HepG2 (cell line): ENCODE measurements around the gene PXK. TPM values are rescaled to one million over a fixed set of nuclear protein-coding genes. Genes with fewer than 3 reads are reported as not detected.

ENCODE experiments used
- ATAC-seq: fragments of 200-7000 bp; cut with Tn5 transposase; 3 replicates; pipeline ENCODE4 v1.9.1; 2020; ENCODE audit warnings: mild to moderate bottlenecking, moderate library complexity
- BruUV-seq: library from RNA; stranded (reverse); fragments of 400-500 nt; replicated peaks from 2 replicates; lab custom pipeline; 2021; lab: Mats Ljungman, UMichigan
- CTCF ChIA-PET: fragments of 300-600 bp; formaldehyde crosslinking; extraction: SDS; loops from one replicate; lab custom pipeline; 2021; ENCODE audit warnings: low total read pairs, inconsistent platforms, low intra/inter-chr PET ratio; lab: Yijun Ruan, JAX
- POLR2A ChIA-PET: fragments of 350-600 bp; sonication (Branson Sonifier 250); formaldehyde crosslinking; loops from one replicate; lab custom pipeline; 2020; ENCODE audit warnings: antibody characterized with exemption, inconsistent platforms; lab: Yijun Ruan, JAX
- DNase-seq: peaks from one replicate; pipeline ENCODE4 v3.0.0-alpha.2; 2015; ENCODE audit warnings: low spot score
- FAIRE-seq: peaks from 3 replicates; lab custom pipeline; 2011; peaks lifted over from hg19 to GRCh38; lab: Jason Lieb, UNC
- H2AFZ ChIP-seq: one replicate; pipeline ENCODE4 v1.6.1; 2011; ENCODE audit warnings: low read length, inconsistent platforms
- H3K27ac ChIP-seq: fragments of 300-600 bp; 3 replicates; pipeline ENCODE4 v1.8.0; 2011; ENCODE audit warnings: mixed run types, mild to moderate bottlenecking, mixed read lengths, low read length, inconsistent platforms; ENCODE audit not compliant: insufficient read depth; ENCODE audit errors: extremely low read length
- H3K27me3 ChIP-seq, 2 experiments: fragments of 200-600 bp in 1 of 2; 2 replicates in 1 of 2; 3 replicates in 1 of 2; pipeline versions ENCODE4 v1.6.0 to v1.8.0; 2011; ENCODE audit warnings: low read length in 2 of 2, mild to moderate bottlenecking in 2 of 2, moderate library complexity in 2 of 2, inconsistent platforms in 1 of 2; ENCODE audit not compliant: insufficient read depth in 2 of 2, control insufficient read depth in 1 of 2
- H3K36me3 ChIP-seq, 2 experiments: fragments of 200-600 bp in 1 of 2; replicated peaks in 1 of 2; 2 replicates in 1 of 2; 3 replicates in 1 of 2; pipeline versions ENCODE4 v1.5.1 to v1.8.0; 2011; ENCODE audit warnings: low read length in 2 of 2, inconsistent platforms in 1 of 2; ENCODE audit not compliant: insufficient read depth in 2 of 2, control insufficient read depth in 1 of 2
- H3K4me1 ChIP-seq: 2 replicates; pipeline ENCODE4 v1.5.1; 2012; ENCODE audit warnings: low read length, inconsistent platforms; ENCODE audit not compliant: insufficient read depth
- H3K4me2 ChIP-seq: 2 replicates; pipeline ENCODE4 v1.6.0; 2011; ENCODE audit warnings: low read depth, low read length, inconsistent platforms
- H3K4me3 ChIP-seq, 3 experiments: fragments of 200-600 bp in 1 of 3; sonication (generic), shearing (Covaris generic) in 1 of 3; replicated peaks in 1 of 3; 2 replicates each; pipeline ENCODE4 v1.5.1; 2011 to 2016; ENCODE audit warnings: low read length in 3 of 3, inconsistent platforms in 2 of 3, low read depth in 2 of 3, mild to moderate bottlenecking in 2 of 3, control low read depth in 1 of 3, mixed read lengths in 1 of 3; ENCODE audit not compliant: insufficient read depth in 1 of 3
- H3K79me2 ChIP-seq: one replicate; pipeline ENCODE4 v1.6.1; 2011; ENCODE audit warnings: low read length, inconsistent platforms; ENCODE audit not compliant: insufficient read depth
- H3K9ac ChIP-seq: 2 replicates; pipeline ENCODE4 v1.6.0; 2011; ENCODE audit warnings: mild to moderate bottlenecking, low read depth, low read length, inconsistent platforms; ENCODE audit not compliant: insufficient read depth
- H3K9me3 ChIP-seq: 2 replicates; pipeline ENCODE4 v1.5.1; 2012; ENCODE audit warnings: mild to moderate bottlenecking, low read length
- H4K20me1 ChIP-seq: 2 replicates; pipeline ENCODE4 v1.6.0; 2011; ENCODE audit warnings: inconsistent platforms, mild to moderate bottlenecking, low read length, moderate library complexity; ENCODE audit not compliant: insufficient read depth
- FIP1L1 ChIP-seq: fragments of 200-400 bp; formaldehyde crosslinking; IDR thresholded peaks from 2 replicates; pipeline ENCODE4 v1.6.1; 2018; ENCODE audit warnings: low read depth, mild to moderate bottlenecking, low read length, moderate library complexity, borderline replicate concordance; ENCODE audit not compliant: insufficient read depth
- FOXM1 ChIP-seq: sonication (generic); formaldehyde crosslinking; IDR thresholded peaks from 2 replicates; pipeline ENCODE4 v1.5.0; 2020; ENCODE audit warnings: missing genetic modification reagents
- MEIS1 ChIP-seq: sonication (generic); formaldehyde crosslinking; IDR thresholded peaks from 2 replicates; pipeline ENCODE4 v1.9.0; 2021; ENCODE audit warnings: mild to moderate bottlenecking, missing genetic modification reagents, moderate library complexity, borderline replicate concordance
- NR3C1 ChIP-seq: sonication (generic); formaldehyde crosslinking; IDR thresholded peaks from 2 replicates; pipeline ENCODE4 v1.4.0; 2020; ENCODE audit warnings: missing genetic modification reagents
- NRL ChIP-seq: sonication (generic); formaldehyde crosslinking; IDR thresholded peaks from 2 replicates; pipeline ENCODE4 v1.5.0; 2020; ENCODE audit warnings: missing genetic modification reagents, mild to moderate bottlenecking, moderate library complexity, borderline replicate concordance
- ONECUT2 ChIP-seq: sonication (generic); formaldehyde crosslinking; IDR thresholded peaks from 2 replicates; pipeline ENCODE4 v1.4.0; 2020; ENCODE audit warnings: missing genetic modification reagents
- PPARG ChIP-seq: conservative IDR thresholded peaks from 2 replicates; pipeline ENCODE4 v1.6.1; 2016; ENCODE audit warnings: missing biosample characterization, missing genetic modification reagents
- ZBTB20 ChIP-seq: sonication (generic); formaldehyde crosslinking; IDR thresholded peaks from 2 replicates; pipeline ENCODE4 v1.8.1; 2023; ENCODE audit warnings: missing genetic modification reagents, low read depth, mild to moderate bottlenecking, borderline replicate concordance
- ZFP1 ChIP-seq: IDR thresholded peaks from 2 replicates; pipeline ENCODE4 v1.6.1; 2016
- ZNF33A ChIP-seq: sonication (generic); formaldehyde crosslinking; IDR thresholded peaks from 2 replicates; pipeline ENCODE4 v1.5.1; 2020; ENCODE audit warnings: missing genetic modification reagents, mild to moderate bottlenecking, moderate library complexity, borderline replicate concordance
- ZNF33B ChIP-seq: sonication (generic); formaldehyde crosslinking; IDR thresholded peaks from 2 replicates; pipeline ENCODE4 v1.5.1; 2020; ENCODE audit warnings: mild to moderate bottlenecking, missing genetic modification reagents
- ZNF501 ChIP-seq: sonication (generic); formaldehyde crosslinking; IDR thresholded peaks from 2 replicates; pipeline ENCODE4 v1.5.1; 2020; ENCODE audit warnings: mild to moderate bottlenecking, moderate library complexity, missing genetic modification reagents
- WGBS: methylation state at CpG from one replicate; pipeline ENCODE4 v1.1.6; 2017; ENCODE audit warnings: low lambda C conversion rate; 5-methylcytosine and 5-hydroxymethylcytosine counted together
- in situ Hi-C: cut with HindIII; loops from 2 replicates; pipeline ENCODE4 v1.10.0; 2017; ENCODE audit warnings: low pct_unique_long_range_greater_than_20kb; ENCODE audit not compliant: extremely low pct_ligation_motif_present
- intact Hi-C: fragments of 100-400 bp; cut with micrococcal nuclease; formaldehyde crosslinking; loops from one replicate; pipeline ENCODE4 v1.10.0; 2022; ENCODE audit not compliant: unreplicated experiment
- polyA plus RNA-seq, 8 experiments: library from polyadenylated mRNA; depleted of rRNA in 3 of 8; stranded (reverse) in 7 of 8; unstranded in 1 of 8; fragments of >200 nt; fragmentation: Illumina TruSeq in 4 of 8; extraction: Trizol in 4 of 8; gene quantifications; 2 replicates each; pipeline versions ENCODE4 v1.2.1 to v1.2.3, GENCODE V29; 2011 to 2016; ENCODE audit warnings: low read depth in 4 of 8, missing spikeins in 1 of 8, mixed read lengths in 1 of 8; ENCODE audit not compliant: insufficient read depth in 1 of 8
- total RNA-seq, 5 experiments: library from RNA; depleted of rRNA; stranded (reverse); fragments of >200 nt; fragmentation: Illumina TruSeq; extraction: Trizol; gene quantifications; 2 replicates each; pipeline ENCODE4 v1.2.3, GENCODE V29; 2016; ENCODE audit warnings: low read depth in 1 of 5
- TF ChIP-seq, protein P1 (sequence below): sonication (generic); formaldehyde crosslinking; conservative IDR thresholded peaks from 2 replicates; pipeline ENCODE4 v1.4.0; 2020; ENCODE audit warnings: mild to moderate bottlenecking, missing genetic modification reagents, moderate library complexity
- TF ChIP-seq, protein P2 (sequence below): sonication (generic); formaldehyde crosslinking; IDR thresholded peaks from 2 replicates; pipeline ENCODE4 v1.4.0; 2020; ENCODE audit warnings: mild to moderate bottlenecking, missing genetic modification reagents
- TF ChIP-seq, protein P3 (sequence below): sonication (generic); IDR thresholded peaks from 2 replicates; pipeline ENCODE4 v1.6.1; 2016; ENCODE audit warnings: low read depth, borderline replicate concordance

PXK gene
- total and polyA plus RNA-seq, 2 of the 13 experiments (the other 11 are each of a cell fraction or from before 2014, with no cell fraction given): 6.4 to 18.6 TPM

DNA sequence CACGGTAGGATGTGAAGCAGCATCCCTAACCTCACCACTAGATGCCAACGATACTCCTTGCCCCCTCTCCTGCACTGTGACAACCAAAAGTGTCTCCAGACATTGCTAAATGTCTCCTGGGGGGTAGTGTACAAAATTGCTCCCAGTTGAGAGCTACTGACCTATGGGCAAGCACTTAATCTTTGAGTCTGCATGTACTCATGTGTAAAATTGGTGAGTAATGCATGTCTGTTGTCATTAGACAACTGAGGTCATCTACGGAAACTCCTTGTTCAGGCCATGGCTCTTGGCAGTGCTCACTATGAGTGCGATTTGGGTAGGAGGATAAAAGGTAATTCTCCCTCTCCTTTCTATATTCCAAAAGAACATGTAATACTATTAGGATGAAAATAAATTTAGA, 71.7 kb downstream of the PXK start:
- no TSS peak for BruUV-seq
- in situ Hi-C loops: no loop called here
- FAIRE-seq (no peak), ATAC-seq (no peak), DNase-seq (no peak)
- WGBS: 98% methylated on average over 4 of the region's 4 CpGs
- Histone ChIP-seq H3K79me2 (no peaks in the 10 kb centered on the region), H3K4me1 (no peaks in the 10 kb centered on the region; the same call in 1 of the 2 replicates), H3K36me3 (peaks cover 2 to 9% of the 10 kb centered on the region in 2 experiments; a peak in 2 of 5 replicates), H3K9ac (no peak overlapping the region), H3K4me2 (no peak overlapping the region), H4K20me1 (no peaks in the 10 kb centered on the region), H3K27me3 (no peaks in the 10 kb centered on the region), H3K27ac (no peak overlapping the region), H3K9me3 (no peaks in the 10 kb centered on the region), H3K4me3 (no peak overlapping the region), H2AFZ (no peak overlapping the region)
- ChIA-PET POLR2A (no interaction called here), CTCF (no interaction called here)
- intact Hi-C loops: no loop called here
- no peak for TF ChIP-seq NR3C1 (CRISPR knock-in tag)

DNA sequence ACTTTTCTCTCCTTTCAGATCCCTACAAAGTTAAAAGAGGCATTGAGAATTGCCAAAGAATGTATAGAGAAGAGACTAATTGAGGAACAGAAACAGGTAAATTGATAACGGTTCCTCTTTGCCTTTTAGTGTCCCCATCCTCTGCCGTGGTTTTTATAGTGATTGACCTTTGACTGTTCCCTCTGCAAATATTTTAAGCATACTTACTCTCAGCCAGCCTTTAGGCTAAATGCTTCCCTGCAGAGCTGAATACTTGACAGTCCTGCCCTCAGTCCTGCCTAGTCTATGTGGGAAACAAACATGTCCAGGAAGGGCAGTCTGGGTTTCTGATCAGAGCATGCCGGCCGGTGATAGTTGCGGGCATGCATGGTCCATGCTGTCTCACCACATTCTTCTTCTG, 76.2 kb downstream of the PXK start:
- POLR2A ChIA-PET: no interaction called here
- BruUV-seq: no TSS peak
- Histone ChIP-seq H2AFZ (no peak overlapping the region), H3K9ac (no peak overlapping the region), H3K27ac (no peak overlapping the region), H3K4me2 (no peak overlapping the region), H3K4me1 (no peaks in the 10 kb centered on the region; the same call in 1 of the 2 replicates), H4K20me1 (no peaks in the 10 kb centered on the region), H3K4me3 (no peak overlapping the region), H3K36me3 (peaks cover 1 to 14% of the 10 kb centered on the region in 2 experiments; a peak in 2 of 5 replicates), H3K79me2 (no peaks in the 10 kb centered on the region), H3K9me3 (no peaks in the 10 kb centered on the region), H3K27me3 (no peaks in the 10 kb centered on the region)
- DNase-seq: no peak
- no peak for FAIRE-seq
- no peak for ATAC-seq
- in situ Hi-C loops (no loop called here), intact Hi-C loops (no loop called here)
- WGBS: 72% methylated on average over 5 of the region's 5 CpGs
- CTCF ChIA-PET: no interaction called here
- TF ChIP-seq FIP1L1: no peak
- TF ChIP-seq ZFP1 (CRISPR knock-in tag): no peak
- TF ChIP-seq ZNF33A (CRISPR knock-in tag): no peak
- TF ChIP-seq, protein P1, sequence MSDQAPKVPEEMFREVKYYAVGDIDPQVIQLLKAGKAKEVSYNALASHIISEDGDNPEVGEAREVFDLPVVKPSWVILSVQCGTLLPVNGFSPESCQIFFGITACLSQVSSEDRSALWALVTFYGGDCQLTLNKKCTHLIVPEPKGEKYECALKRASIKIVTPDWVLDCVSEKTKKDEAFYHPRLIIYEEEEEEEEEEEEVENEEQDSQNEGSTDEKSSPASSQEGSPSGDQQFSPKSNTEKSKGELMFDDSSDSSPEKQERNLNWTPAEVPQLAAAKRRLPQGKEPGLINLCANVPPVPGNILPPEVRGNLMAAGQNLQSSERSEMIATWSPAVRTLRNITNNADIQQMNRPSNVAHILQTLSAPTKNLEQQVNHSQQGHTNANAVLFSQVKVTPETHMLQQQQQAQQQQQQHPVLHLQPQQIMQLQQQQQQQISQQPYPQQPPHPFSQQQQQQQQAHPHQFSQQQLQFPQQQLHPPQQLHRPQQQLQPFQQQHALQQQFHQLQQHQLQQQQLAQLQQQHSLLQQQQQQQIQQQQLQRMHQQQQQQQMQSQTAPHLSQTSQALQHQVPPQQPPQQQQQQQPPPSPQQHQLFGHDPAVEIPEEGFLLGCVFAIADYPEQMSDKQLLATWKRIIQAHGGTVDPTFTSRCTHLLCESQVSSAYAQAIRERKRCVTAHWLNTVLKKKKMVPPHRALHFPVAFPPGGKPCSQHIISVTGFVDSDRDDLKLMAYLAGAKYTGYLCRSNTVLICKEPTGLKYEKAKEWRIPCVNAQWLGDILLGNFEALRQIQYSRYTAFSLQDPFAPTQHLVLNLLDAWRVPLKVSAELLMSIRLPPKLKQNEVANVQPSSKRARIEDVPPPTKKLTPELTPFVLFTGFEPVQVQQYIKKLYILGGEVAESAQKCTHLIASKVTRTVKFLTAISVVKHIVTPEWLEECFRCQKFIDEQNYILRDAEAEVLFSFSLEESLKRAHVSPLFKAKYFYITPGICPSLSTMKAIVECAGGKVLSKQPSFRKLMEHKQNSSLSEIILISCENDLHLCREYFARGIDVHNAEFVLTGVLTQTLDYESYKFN: no peak
- no peak for TF ChIP-seq ZNF501
- TF ChIP-seq ZNF33B (CRISPR knock-in tag): no peak
- TF ChIP-seq, protein P2, sequence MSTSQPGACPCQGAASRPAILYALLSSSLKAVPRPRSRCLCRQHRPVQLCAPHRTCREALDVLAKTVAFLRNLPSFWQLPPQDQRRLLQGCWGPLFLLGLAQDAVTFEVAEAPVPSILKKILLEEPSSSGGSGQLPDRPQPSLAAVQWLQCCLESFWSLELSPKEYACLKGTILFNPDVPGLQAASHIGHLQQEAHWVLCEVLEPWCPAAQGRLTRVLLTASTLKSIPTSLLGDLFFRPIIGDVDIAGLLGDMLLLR (CRISPR knock-in tag): no peak
- no peak for TF ChIP-seq FOXM1 (CRISPR knock-in tag)
- no peak for TF ChIP-seq PPARG
- no peak for TF ChIP-seq NRL (CRISPR knock-in tag)
- TF ChIP-seq, protein P3, sequence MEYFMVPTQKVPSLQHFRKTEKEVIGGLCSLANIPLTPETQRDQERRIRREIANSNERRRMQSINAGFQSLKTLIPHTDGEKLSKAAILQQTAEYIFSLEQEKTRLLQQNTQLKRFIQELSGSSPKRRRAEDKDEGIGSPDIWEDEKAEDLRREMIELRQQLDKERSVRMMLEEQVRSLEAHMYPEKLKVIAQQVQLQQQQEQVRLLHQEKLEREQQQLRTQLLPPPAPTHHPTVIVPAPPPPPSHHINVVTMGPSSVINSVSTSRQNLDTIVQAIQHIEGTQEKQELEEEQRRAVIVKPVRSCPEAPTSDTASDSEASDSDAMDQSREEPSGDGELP: no peak
- TF ChIP-seq ZBTB20 (CRISPR knock-in tag): no peak
- no peak for TF ChIP-seq ONECUT2 (CRISPR knock-in tag)
- TF ChIP-seq MEIS1: no peak
